Nephron (organoid): Measurements from ENCODE around the gene DDX25.
"Not testable (repeated sequence)": the region's sequence is repeated elsewhere in the genome, so short reads cannot be mapped to it uniquely, and the experiment has no call there.

ENCODE experiments used
- H3K27ac Mint-ChIP-seq, 3 experiments: 2 replicates each; pipeline ENCODE4 v1.8.0; 2020; ENCODE audit warnings: mixed read lengths in 3 of 3, mild to moderate bottlenecking in 2 of 3, moderate library complexity in 1 of 3
- H3K27me3 Mint-ChIP-seq: 2 replicates; pipeline ENCODE4 v1.8.0; 2021; ENCODE audit warnings: low read depth, mild to moderate bottlenecking, moderate library complexity, mixed read lengths
- H3K36me3 Mint-ChIP-seq: 2 replicates; pipeline ENCODE4 v1.8.0; 2020; ENCODE audit warnings: low read depth, mixed read lengths
- H3K4me1 Mint-ChIP-seq: 2 replicates; pipeline ENCODE4 v1.8.0; 2020; ENCODE audit warnings: mixed read lengths
- H3K4me3 Mint-ChIP-seq, 3 experiments: 2 replicates each; pipeline ENCODE4 v1.8.0; 2020; ENCODE audit warnings: mild to moderate bottlenecking in 3 of 3, mixed read lengths in 3 of 3, moderate library complexity in 2 of 3
- H3K9me3 Mint-ChIP-seq: 2 replicates; pipeline ENCODE4 v1.8.0; 2020; ENCODE audit warnings: mixed read lengths
- TF ChIP-seq, protein P1 (sequence below), 3 experiments: fragments of 200-600 bp; sonication (generic); IDR thresholded peaks; one replicate each; pipeline ENCODE4 v1.5.0; 2021; ENCODE audit warnings: antibody characterized with exemption in 3 of 3; ENCODE audit not compliant: unreplicated experiment in 3 of 3

Gene DDX25

DNA sequence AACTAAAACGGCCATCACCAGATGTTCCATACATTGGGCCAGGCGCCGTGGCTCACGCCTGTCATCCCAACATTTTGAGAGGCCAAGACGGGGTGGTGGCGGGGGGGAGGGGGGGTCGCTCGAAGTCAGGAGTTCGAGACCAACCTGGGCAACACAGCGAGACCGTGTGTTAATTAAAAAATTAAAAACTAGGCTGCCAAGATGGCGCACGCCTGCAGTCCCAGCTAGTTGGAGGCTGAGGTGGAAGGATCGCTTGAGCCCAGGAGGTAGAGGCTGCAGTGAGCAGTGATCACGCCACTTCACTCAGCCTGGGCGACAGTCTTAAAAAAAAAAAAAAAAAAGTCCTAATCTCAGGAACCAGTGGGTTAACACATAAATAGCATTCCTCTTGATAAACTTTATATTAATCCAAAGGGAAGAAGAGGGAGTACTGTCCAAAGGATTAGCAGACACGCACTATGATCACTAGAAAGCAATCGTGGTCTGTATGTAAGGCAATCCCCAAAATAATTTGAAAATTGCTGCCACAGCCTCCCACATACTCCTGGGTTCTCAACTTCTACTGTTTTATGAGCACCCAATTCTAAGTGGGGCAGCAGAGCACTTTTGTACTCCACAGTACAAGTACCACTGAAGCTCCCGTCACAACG is 1.9 kb upstream of the DDX25 start:
- Mint-ChIP-seq H3K27ac (peak overlapping the region; percentile 82 to 97 (median 94)), H3K4me3 (peak overlapping the region; percentile 99), H3K27me3 (peaks cover 33% of the 10 kb centered on the region), H3K4me1 (peaks cover 25% of the 10 kb centered on the region), H3K9me3 (no peaks in the 10 kb centered on the region), H3K36me3 (peaks cover 15% of the 10 kb centered on the region)
- TF ChIP-seq, protein P1, sequence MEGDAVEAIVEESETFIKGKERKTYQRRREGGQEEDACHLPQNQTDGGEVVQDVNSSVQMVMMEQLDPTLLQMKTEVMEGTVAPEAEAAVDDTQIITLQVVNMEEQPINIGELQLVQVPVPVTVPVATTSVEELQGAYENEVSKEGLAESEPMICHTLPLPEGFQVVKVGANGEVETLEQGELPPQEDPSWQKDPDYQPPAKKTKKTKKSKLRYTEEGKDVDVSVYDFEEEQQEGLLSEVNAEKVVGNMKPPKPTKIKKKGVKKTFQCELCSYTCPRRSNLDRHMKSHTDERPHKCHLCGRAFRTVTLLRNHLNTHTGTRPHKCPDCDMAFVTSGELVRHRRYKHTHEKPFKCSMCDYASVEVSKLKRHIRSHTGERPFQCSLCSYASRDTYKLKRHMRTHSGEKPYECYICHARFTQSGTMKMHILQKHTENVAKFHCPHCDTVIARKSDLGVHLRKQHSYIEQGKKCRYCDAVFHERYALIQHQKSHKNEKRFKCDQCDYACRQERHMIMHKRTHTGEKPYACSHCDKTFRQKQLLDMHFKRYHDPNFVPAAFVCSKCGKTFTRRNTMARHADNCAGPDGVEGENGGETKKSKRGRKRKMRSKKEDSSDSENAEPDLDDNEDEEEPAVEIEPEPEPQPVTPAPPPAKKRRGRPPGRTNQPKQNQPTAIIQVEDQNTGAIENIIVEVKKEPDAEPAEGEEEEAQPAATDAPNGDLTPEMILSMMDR (IDR thresholded peaks at IDR 0.05; ENCODE audit: unreplicated experiment in 3 of 3) = no peak

DNA sequence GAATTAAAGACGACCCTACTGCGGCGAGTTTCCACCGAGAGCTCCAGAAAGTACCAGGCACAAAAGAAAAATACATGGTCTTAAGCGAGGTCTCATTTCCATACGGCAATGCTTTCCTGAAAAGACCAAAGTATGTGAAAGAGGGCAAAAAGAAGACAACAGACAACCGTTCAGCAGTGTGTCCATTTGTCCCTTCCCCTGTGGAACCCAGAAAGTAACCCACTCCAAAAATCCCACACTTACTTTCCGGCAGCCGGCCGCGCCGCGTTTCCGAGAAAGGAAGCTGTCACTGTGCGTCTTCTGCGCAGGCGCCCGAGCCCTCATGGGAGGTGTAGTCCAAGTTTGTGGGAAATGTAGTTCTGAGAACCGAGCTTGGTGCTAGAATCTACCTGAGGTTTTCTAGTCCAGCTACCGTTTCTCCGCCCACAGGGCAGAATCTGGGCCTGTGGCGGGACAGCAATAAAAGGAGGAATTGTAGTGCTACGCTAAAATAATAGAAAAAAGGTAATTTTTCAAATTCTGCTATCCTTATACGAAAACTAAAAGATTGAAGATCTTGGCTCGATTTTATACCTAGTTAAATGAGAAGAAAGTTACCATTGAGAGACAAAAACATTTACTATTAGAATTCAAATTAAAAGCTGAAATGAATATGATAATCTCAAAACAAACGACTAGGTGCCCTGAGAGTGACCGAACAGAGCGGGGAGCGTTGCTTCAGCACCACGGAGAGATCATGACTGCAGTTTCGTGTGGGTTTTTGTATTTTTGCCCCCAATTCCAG is 1.2 kb upstream of the DDX25 start, which contains the start of gene PUS3:
Gene PUS3 (minus strand): TSS at position 280 of the 784 bp plus-strand sequence. CDS start 6,922 bp downstream, outside the sequence.
- peaks cover 25% of the 10 kb centered on the region for H3K4me1 Mint-ChIP-seq
- TF ChIP-seq, protein P1 (IDR thresholded peaks at IDR 0.05; ENCODE audit: unreplicated experiment in 3 of 3) = no peak
- H3K9me3 Mint-ChIP-seq = no peaks in the 10 kb centered on the region
- peak within 1 kb of the TSS; percentile 82 to 97 (median 94) for H3K27ac Mint-ChIP-seq
- peak within 1 kb of the TSS; percentile 99 for H3K4me3 Mint-ChIP-seq
- peaks cover 15% of the 10 kb centered on the region for H3K36me3 Mint-ChIP-seq
- H3K27me3 Mint-ChIP-seq = peaks cover 37% of the 10 kb centered on the region

DNA sequence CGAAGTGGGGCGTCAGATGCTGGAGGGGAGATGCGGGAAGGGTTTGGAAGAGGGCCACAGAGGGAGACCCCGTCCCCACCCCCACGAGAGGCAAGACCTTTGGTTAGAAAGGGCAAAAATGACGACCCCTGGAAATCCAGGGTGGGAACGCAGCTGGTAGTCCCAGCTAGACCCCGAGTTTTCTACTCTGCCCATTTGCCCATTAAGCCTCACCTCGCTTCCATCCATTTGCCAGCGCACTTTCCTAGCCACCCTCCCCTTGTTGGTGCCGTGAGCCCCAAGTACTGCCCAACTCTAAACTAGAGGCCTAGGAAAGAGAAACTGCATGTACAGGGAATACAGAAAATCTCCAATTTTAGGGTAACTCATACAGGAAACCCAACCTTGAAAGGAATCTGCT is 370 bp downstream of the DDX25 start:
- no peaks in the 10 kb centered on the region for H3K9me3 Mint-ChIP-seq
- peak overlapping the region; percentile 79 to 86 (median 85) for H3K4me3 Mint-ChIP-seq
- H3K4me1 Mint-ChIP-seq = peaks cover 25% of the 10 kb centered on the region
- H3K27me3 Mint-ChIP-seq = peaks cover 37% of the 10 kb centered on the region
- no peak overlapping the region for H3K27ac Mint-ChIP-seq
- H3K36me3 Mint-ChIP-seq = peaks cover 10% of the 10 kb centered on the region
- TF ChIP-seq, protein P1 (IDR thresholded peaks at IDR 0.05; ENCODE audit: unreplicated experiment in 3 of 3) = no peak

DNA sequence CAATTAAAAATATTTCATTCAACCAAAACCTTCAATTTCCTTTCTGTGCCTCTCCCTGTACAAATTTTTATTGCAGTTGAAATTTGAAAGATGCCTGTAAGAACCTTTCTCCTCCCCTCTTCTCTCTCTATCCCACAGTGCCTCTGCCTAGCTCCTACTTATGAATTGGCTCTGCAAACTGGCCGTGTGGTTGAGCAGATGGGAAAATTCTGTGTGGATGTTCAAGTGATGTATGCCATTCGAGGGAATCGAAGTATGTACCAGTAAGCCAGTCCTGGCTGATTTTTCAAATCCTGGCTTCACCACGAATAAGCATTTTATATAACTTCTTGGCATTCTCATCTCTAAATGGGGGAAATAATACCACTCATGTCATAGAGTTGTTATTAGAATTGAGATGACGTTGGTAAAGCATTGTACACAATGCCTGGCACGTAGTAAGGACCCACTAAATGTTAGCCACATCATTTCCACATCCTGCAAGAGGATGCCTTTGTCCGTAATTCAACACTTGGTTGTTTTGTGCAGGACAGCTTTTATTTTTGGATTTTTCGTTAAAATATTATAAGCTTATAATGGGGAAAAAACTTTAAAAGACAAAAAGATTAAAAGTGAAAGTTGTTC is 6.0 kb downstream of the DDX25 start:
- Mint-ChIP-seq H3K4me1 (peaks cover 2% of the 10 kb centered on the region), H3K4me3 (no peak overlapping the region), H3K9me3 (no peaks in the 10 kb centered on the region), H3K27ac (no peak overlapping the region), H3K27me3 (peaks cover 18% of the 10 kb centered on the region), H3K36me3 (no peaks in the 10 kb centered on the region)
- TF ChIP-seq, protein P1 (IDR thresholded peaks at IDR 0.05; ENCODE audit: unreplicated experiment in 3 of 3) = no peak

DNA sequence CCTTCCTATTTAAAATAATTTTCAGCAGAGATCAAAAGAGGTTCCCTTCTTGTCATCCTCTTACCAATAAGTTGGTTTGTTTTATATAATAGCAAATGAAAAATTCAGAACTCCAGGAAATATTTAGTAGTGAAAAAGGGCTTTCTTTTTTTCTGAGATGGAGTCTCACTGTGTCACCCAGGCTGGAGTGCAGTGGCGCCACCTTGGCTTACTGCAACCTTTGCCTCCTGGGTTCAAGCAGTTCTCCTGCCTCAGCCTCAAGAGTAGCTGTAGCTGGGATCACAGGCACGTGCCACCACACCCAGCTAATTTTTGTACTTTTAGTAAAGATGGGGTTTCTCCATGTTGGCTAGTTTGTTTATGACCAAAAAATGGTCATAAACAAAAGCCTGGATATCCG is 10.3 kb downstream of the DDX25 start:
- H3K36me3 Mint-ChIP-seq, H3K9me3 Mint-ChIP-seq, H3K27ac Mint-ChIP-seq, H3K4me1 Mint-ChIP-seq, H3K4me3 Mint-ChIP-seq: not testable (repeated sequence)
- H3K27me3 Mint-ChIP-seq = peaks cover 17% of the 10 kb centered on the region

DNA sequence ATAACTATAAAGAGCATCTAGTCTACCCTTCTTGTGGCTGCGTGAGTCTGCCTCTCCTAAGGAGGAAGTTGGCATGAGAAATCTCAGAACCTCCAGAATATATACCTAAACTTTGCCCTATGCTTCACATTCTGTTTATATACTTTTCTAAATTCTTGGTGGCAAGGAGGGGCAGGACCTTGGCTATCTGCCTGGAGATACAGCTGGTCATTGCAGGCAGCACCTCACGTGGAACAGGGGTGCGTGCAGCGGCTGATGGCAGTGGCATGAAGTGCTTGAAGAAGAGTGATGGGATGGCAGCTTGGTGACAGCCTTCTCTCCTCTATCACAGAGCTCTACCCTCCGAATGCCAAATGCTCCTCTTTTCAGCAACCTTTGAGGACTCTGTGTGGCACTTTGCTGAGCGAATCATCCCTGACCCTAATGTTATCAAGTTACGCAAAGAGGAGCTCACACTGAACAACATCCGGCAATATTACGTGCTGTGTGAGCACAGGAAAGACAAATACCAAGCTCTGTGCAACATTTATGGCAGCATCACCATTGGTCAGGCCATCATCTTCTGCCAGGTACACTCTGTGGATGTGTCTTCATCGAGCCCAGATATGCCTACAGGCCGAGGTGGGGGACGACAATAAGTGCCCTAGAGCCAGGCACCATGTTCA is 12.5 kb downstream of the DDX25 start:
- H3K4me3 Mint-ChIP-seq = no peak overlapping the region
- H3K4me1 Mint-ChIP-seq = no peaks in the 10 kb centered on the region
- H3K36me3 Mint-ChIP-seq = no peaks in the 10 kb centered on the region
- no peaks in the 10 kb centered on the region for H3K9me3 Mint-ChIP-seq
- peaks cover 17% of the 10 kb centered on the region for H3K27me3 Mint-ChIP-seq
- no peak overlapping the region for H3K27ac Mint-ChIP-seq
- TF ChIP-seq, protein P1 (IDR thresholded peaks at IDR 0.05; ENCODE audit: unreplicated experiment in 3 of 3) = no peak
